WTC11 (cell line): Measurements from ENCODE around the gene VWA2. TPM values are rescaled to one million over a fixed set of nuclear protein-coding genes. Genes with fewer than 3 reads are reported as not detected.

Experiments used
- ATAC-seq: fragments of 200-7000 bp; cut with Tn5 transposase; 2 replicates; pipeline ENCODE4 v1.10.0; 2021; ENCODE audit warnings: mild to moderate bottlenecking, moderate library complexity
- CTCF ChIA-PET: fragments of 300-600 bp; sonication (Branson Sonifier 250); formaldehyde crosslinking; loops from one replicate; lab custom pipeline; 2021; ENCODE audit warnings: antibody characterized with exemption; lab: Charles Lee
- POLR2A ChIA-PET: fragments of 350-600 bp; sonication (Branson Sonifier 250); formaldehyde crosslinking; loops from one replicate; lab custom pipeline; 2021; ENCODE audit warnings: antibody characterized with exemption; lab: Charles Lee
- DNase-seq: peaks from one replicate; pipeline ENCODE4 v3.0.0; 2021; ENCODE audit warnings: low spot score
- H3K27ac Mint-ChIP-seq: 2 replicates; pipeline ENCODE4 v1.8.0; 2021; ENCODE audit warnings: mixed read lengths
- H3K27me3 Mint-ChIP-seq: 2 replicates; pipeline ENCODE4 v1.8.0; 2021; ENCODE audit warnings: low read depth, mild to moderate bottlenecking, moderate library complexity, mixed read lengths
- H3K36me3 Mint-ChIP-seq: 2 replicates; pipeline ENCODE4 v1.8.0; 2021; ENCODE audit warnings: mixed read lengths
- H3K4me1 Mint-ChIP-seq: 2 replicates; pipeline ENCODE4 v1.8.0; 2022; ENCODE audit warnings: mixed read lengths
- H3K4me3 Mint-ChIP-seq: 2 replicates; pipeline ENCODE4 v1.8.0; 2021; ENCODE audit warnings: mild to moderate bottlenecking, moderate library complexity, mixed read lengths
- H3K9me3 Mint-ChIP-seq: 2 replicates; pipeline ENCODE4 v1.8.0; 2021; ENCODE audit warnings: mixed read lengths
- ARID4B ChIP-seq: sonication (generic); formaldehyde crosslinking; IDR thresholded peaks from 2 replicates; pipeline ENCODE4 v1.8.0; 2023; ENCODE audit warnings: missing genetic modification reagents, mild to moderate bottlenecking, borderline replicate concordance
- CREB1 ChIP-seq: sonication (generic); formaldehyde crosslinking; IDR thresholded peaks from 2 replicates; pipeline ENCODE4 v1.8.0; 2023; ENCODE audit warnings: mild to moderate bottlenecking, missing genetic modification reagents
- E2F1 ChIP-seq: sonication (generic); formaldehyde crosslinking; IDR thresholded peaks from 2 replicates; pipeline ENCODE4 v1.8.0; 2022; ENCODE audit warnings: mild to moderate bottlenecking, missing genetic modification reagents
- FOXK1 ChIP-seq: sonication (generic); formaldehyde crosslinking; IDR thresholded peaks from 2 replicates; pipeline ENCODE4 v1.8.0; 2022; ENCODE audit warnings: mild to moderate bottlenecking, moderate library complexity, missing genetic modification reagents
- IRF2 ChIP-seq: sonication (generic); formaldehyde crosslinking; IDR thresholded peaks from 2 replicates; pipeline ENCODE4 v1.8.0; 2022; ENCODE audit warnings: low read depth, missing genetic modification reagents, borderline replicate concordance
- MXD4 ChIP-seq: fragments of 250-450 bp; sonication (Bioruptor Pico); IDR thresholded peaks from 2 replicates; pipeline ENCODE4 v1.8.0; 2021; ENCODE audit warnings: mild to moderate bottlenecking, moderate library complexity, borderline replicate concordance
- NFYB ChIP-seq: sonication (generic); formaldehyde crosslinking; conservative IDR thresholded peaks from 2 replicates; pipeline ENCODE4 v1.8.0; 2022; ENCODE audit warnings: low read depth, missing genetic modification reagents
- NR2C2 ChIP-seq: sonication (generic); formaldehyde crosslinking; IDR thresholded peaks from 2 replicates; pipeline ENCODE4 v1.8.0; 2022; ENCODE audit warnings: mild to moderate bottlenecking, missing genetic modification reagents
- NR3C1 ChIP-seq: sonication (generic); formaldehyde crosslinking; conservative IDR thresholded peaks from 2 replicates; pipeline ENCODE4 v1.8.1; 2023; ENCODE audit warnings: low read depth, mild to moderate bottlenecking, missing genetic modification reagents
- PREB ChIP-seq: sonication (generic); formaldehyde crosslinking; IDR thresholded peaks from 2 replicates; pipeline ENCODE4 v1.8.1; 2022; ENCODE audit warnings: mild to moderate bottlenecking, missing genetic modification reagents, moderate library complexity, borderline replicate concordance
- PRRX2 ChIP-seq: fragments of 250-450 bp; sonication (Bioruptor Pico); IDR thresholded peaks from 2 replicates; pipeline ENCODE4 v1.8.0; 2021; ENCODE audit warnings: mild to moderate bottlenecking
- RORB ChIP-seq: fragments of 250-450 bp; sonication (Bioruptor Pico); IDR thresholded peaks from 2 replicates; pipeline ENCODE4 v1.9.0; 2021; ENCODE audit warnings: mild to moderate bottlenecking
- SMAD3 ChIP-seq: sonication (generic); formaldehyde crosslinking; IDR thresholded peaks from 2 replicates; pipeline ENCODE4 v1.8.0; 2022; ENCODE audit warnings: missing genetic modification reagents, mild to moderate bottlenecking, borderline replicate concordance
- SP1 ChIP-seq: sonication (generic); formaldehyde crosslinking; conservative IDR thresholded peaks from 2 replicates; pipeline ENCODE4 v1.8.1; 2022; ENCODE audit warnings: missing genetic modification reagents
- TCF7 ChIP-seq: sonication (generic); formaldehyde crosslinking; IDR thresholded peaks from 2 replicates; pipeline ENCODE4 v1.8.0; 2022; ENCODE audit warnings: mild to moderate bottlenecking, low read depth, missing genetic modification reagents, moderate library complexity
- ZNF396 ChIP-seq: fragments of 250-450 bp; sonication (Bioruptor Pico); IDR thresholded peaks from 2 replicates; pipeline ENCODE4 v1.8.0; 2021; ENCODE audit warnings: mild to moderate bottlenecking, moderate library complexity, borderline replicate concordance
- ZNF671 ChIP-seq: fragments of 250-450 bp; sonication (Bioruptor Pico); IDR thresholded peaks from 2 replicates; pipeline ENCODE4 v1.8.0; 2021; ENCODE audit warnings: mild to moderate bottlenecking
- total RNA-seq: library from RNA; stranded (reverse); gene quantifications from 3 replicates; pipeline ENCODE4 v1.2.3, GENCODE V29; 2021

Gene VWA2
- total RNA-seq, 1 experiment from 2014 or later: 2.1 TPM

- peak; percentile 31; the same call in 1 of the 2 replicates for TF ChIP-seq ARID4B (CRISPR knock-in tag)
- TF ChIP-seq RORB (CRISPR knock-in tag): no peak
- no peak for TF ChIP-seq E2F1 (CRISPR knock-in tag)
- no peak for TF ChIP-seq MXD4 (CRISPR knock-in tag)
- TF ChIP-seq PREB (CRISPR knock-in tag): 0 out of 2 replicates have a peak, but pooled peaks have one; percentile 43
- TF ChIP-seq TCF7 (CRISPR knock-in tag): 0 out of 2 replicates have a peak, but pooled peaks have one; percentile 38
- no peak for TF ChIP-seq ZNF671 (CRISPR knock-in tag)
- no peak for TF ChIP-seq PRRX2 (CRISPR knock-in tag)
- TF ChIP-seq NR2C2 (CRISPR knock-in tag): no peak
- TF ChIP-seq, all 79 proteins: peak for 18
Measured at GRCh38 chr10:114239117-114239993, at the start of gene VWA2 (continued).

GRCh38 chr10:114189700-114190099 is 49.4 kb upstream of the VWA2 start:
- H3K9me3 Mint-ChIP-seq: peaks cover 3% of the 10 kb centered on the region
- no peak overlapping the region for H3K27ac Mint-ChIP-seq
- ATAC-seq: no peak
- POLR2A ChIA-PET: no interaction called here
- no peak for TF ChIP-seq RORB (CRISPR knock-in tag)
- H3K36me3 Mint-ChIP-seq: no peaks in the 10 kb centered on the region
- CTCF ChIA-PET: no interaction called here
- no peak overlapping the region for H3K4me3 Mint-ChIP-seq
- no peaks in the 10 kb centered on the region for H3K27me3 Mint-ChIP-seq
- H3K4me1 Mint-ChIP-seq: no peaks in the 10 kb centered on the region
- DNase-seq: no peak

- DNase-seq (no peak), ATAC-seq (no peak)
- Mint-ChIP-seq H3K27ac (no peak overlapping the region), H3K4me1 (no peaks in the 10 kb centered on the region), H3K4me3 (no peak overlapping the region), H3K36me3 (no peaks in the 10 kb centered on the region), H3K27me3 (no peaks in the 10 kb centered on the region)
- ChIA-PET CTCF (no interaction called here), POLR2A (no interaction called here)
- TF ChIP-seq CREB1 (CRISPR knock-in tag) (no peak), NFYB (no peak), ZNF396 (CRISPR knock-in tag) (no peak), NR3C1 (CRISPR knock-in tag) (no peak), FOXK1 (CRISPR knock-in tag) (no peak), SP1 (no peak), SMAD3 (CRISPR knock-in tag) (no peak), IRF2 (CRISPR knock-in tag) (no peak)
- TF ChIP-seq, all 79 proteins: peak for 0
- no peaks in the 10 kb centered on the region for H3K9me3 Mint-ChIP-seq
Measured at GRCh38 chr10:114195079-114195478, 44.0 kb upstream of the VWA2 start.
